HepG2 (cell line): Measurements from ENCODE around the gene FABP6. TPM values are rescaled to one million over a fixed set of nuclear protein-coding genes. Genes with fewer than 3 reads are reported as not detected.
A peak's percentile ranks its signal among the peaks of the same experiment; 100 is the strongest.

Experiments
- CHCHD3 ChIP-seq: sonication (generic); formaldehyde crosslinking; IDR thresholded peaks from 2 replicates; pipeline ENCODE4 v1.8.0; 2022; ENCODE audit warnings: mild to moderate bottlenecking, missing genetic modification reagents, moderate library complexity
- ETV5 ChIP-seq: IDR thresholded peaks from 2 replicates; pipeline ENCODE4 v1.6.1; 2018; ENCODE audit warnings: missing biosample characterization, missing genetic modification reagents, inconsistent platforms, borderline replicate concordance
- GLI4 ChIP-seq: sonication (generic); formaldehyde crosslinking; IDR thresholded peaks from 2 replicates; pipeline ENCODE4 v1.5.1; 2020; ENCODE audit warnings: missing genetic modification reagents, mild to moderate bottlenecking, moderate library complexity, borderline replicate concordance
- HDAC2 ChIP-seq: sonication (generic); formaldehyde crosslinking; IDR thresholded peaks from 2 replicates; pipeline ENCODE4 v1.4.0; 2020; ENCODE audit warnings: missing genetic modification reagents
- YY1 ChIP-seq: IDR thresholded peaks from 2 replicates; pipeline ENCODE4 v1.6.1; 2011; ENCODE audit warnings: low read length, low read depth, moderate library complexity, mild to moderate bottlenecking; ENCODE audit not compliant: insufficient read depth, insufficient replicate concordance
- ZNF337 ChIP-seq: sonication (generic); formaldehyde crosslinking; IDR thresholded peaks from 2 replicates; pipeline ENCODE4 v1.5.1; 2020; ENCODE audit warnings: missing genetic modification reagents, low read depth, mild to moderate bottlenecking, borderline replicate concordance
- ZNF776 ChIP-seq: sonication (generic); formaldehyde crosslinking; IDR thresholded peaks from 2 replicates; pipeline ENCODE4 v1.4.0; 2020; ENCODE audit warnings: mild to moderate bottlenecking, missing genetic modification reagents
- polyA plus RNA-seq, 8 experiments: library from polyadenylated mRNA; depleted of rRNA in 3 of 8; stranded (reverse) in 7 of 8; unstranded in 1 of 8; fragments of >200 nt; fragmentation: Illumina TruSeq in 4 of 8; extraction: Trizol in 4 of 8; gene quantifications; 2 replicates each; pipeline versions ENCODE4 v1.2.1 to v1.2.3, GENCODE V29; 2011 to 2016; ENCODE audit warnings: low read depth in 4 of 8, missing spikeins in 1 of 8, mixed read lengths in 1 of 8; ENCODE audit not compliant: insufficient read depth in 1 of 8
- total RNA-seq, 5 experiments: library from RNA; depleted of rRNA; stranded (reverse); fragments of >200 nt; fragmentation: Illumina TruSeq; extraction: Trizol; gene quantifications; 2 replicates each; pipeline ENCODE4 v1.2.3, GENCODE V29; 2016; ENCODE audit warnings: low read depth in 1 of 5
- TF ChIP-seq, protein P1 (sequence below): sonication (generic); formaldehyde crosslinking; IDR thresholded peaks from 2 replicates; pipeline ENCODE4 v1.4.0; 2020; ENCODE audit warnings: missing genetic modification reagents
- TF ChIP-seq, protein P2 (sequence below): sonication (generic); formaldehyde crosslinking; IDR thresholded peaks from 2 replicates; pipeline ENCODE4 v1.9.0; 2022; ENCODE audit warnings: missing genetic modification reagents, mild to moderate bottlenecking, borderline replicate concordance
- TF ChIP-seq, protein P3 (sequence below): sonication (generic); formaldehyde crosslinking; IDR thresholded peaks from 2 replicates; pipeline ENCODE4 v1.9.0; 2021; ENCODE audit warnings: missing genetic modification reagents, mild to moderate bottlenecking, borderline replicate concordance
- TF ChIP-seq, protein P4 (sequence below): sonication (generic); formaldehyde crosslinking; IDR thresholded peaks from 2 replicates; pipeline ENCODE4 v1.5.0; 2020; ENCODE audit warnings: missing genetic modification reagents
- TF ChIP-seq, protein P5 (sequence below): fragments of 450-650 bp; IDR thresholded peaks from 2 replicates; pipeline ENCODE4 v1.6.1; 2017; ENCODE audit warnings: mild to moderate bottlenecking
- TF ChIP-seq, protein P6 (sequence below): sonication (generic); formaldehyde crosslinking; conservative IDR thresholded peaks from 2 replicates; pipeline ENCODE4 v1.4.0; 2020; ENCODE audit warnings: missing genetic modification reagents
- TF ChIP-seq, protein P7 (sequence below): sonication (generic); formaldehyde crosslinking; IDR thresholded peaks from 2 replicates; pipeline ENCODE4 v1.4.0; 2020; ENCODE audit warnings: mild to moderate bottlenecking, missing genetic modification reagents

Gene FABP6
- total and polyA plus RNA-seq, 2 of the 13 experiments (the other 11 are each of a cell fraction or from before 2014, with no cell fraction given), result 0.13 TPM; not detected in 1

DNA sequence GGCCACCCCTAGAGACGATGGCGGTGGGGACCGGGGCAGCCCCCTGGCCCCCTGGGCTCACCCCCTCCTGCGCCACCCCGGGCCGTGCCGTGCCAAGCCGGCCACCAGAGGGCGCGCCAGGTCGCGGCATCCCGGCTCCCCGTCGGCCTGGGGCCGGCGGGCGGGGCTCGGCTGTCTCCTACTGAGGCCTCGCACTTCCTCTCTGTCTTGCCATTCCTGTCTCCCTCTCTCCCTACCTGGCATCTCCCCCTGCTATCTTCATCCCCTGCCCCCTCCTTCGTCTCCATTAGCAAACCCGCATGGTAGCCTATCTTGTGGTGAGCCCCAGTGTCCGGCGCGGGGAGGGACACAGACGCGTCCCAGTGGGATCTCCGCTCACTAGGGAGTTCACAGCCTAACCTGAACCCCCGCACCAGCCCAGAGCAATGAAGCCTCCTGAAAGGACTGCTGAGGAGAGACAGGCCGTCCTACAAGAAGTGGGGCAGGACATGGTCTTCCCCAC, 29.8 kb upstream of the FABP6 start (continued):
- no peak for TF ChIP-seq CHCHD3 (CRISPR knock-in tag)
- TF ChIP-seq ETV5 (CRISPR knock-in tag), result no peak
- TF ChIP-seq, protein P1, sequence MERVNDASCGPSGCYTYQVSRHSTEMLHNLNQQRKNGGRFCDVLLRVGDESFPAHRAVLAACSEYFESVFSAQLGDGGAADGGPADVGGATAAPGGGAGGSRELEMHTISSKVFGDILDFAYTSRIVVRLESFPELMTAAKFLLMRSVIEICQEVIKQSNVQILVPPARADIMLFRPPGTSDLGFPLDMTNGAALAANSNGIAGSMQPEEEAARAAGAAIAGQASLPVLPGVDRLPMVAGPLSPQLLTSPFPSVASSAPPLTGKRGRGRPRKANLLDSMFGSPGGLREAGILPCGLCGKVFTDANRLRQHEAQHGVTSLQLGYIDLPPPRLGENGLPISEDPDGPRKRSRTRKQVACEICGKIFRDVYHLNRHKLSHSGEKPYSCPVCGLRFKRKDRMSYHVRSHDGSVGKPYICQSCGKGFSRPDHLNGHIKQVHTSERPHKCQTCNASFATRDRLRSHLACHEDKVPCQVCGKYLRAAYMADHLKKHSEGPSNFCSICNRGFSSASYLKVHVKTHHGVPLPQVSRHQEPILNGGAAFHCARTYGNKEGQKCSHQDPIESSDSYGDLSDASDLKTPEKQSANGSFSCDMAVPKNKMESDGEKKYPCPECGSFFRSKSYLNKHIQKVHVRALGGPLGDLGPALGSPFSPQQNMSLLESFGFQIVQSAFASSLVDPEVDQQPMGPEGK (CRISPR knock-in tag), result peak; percentile 77
- peak; percentile 39 for TF ChIP-seq YY1
- TF ChIP-seq, protein P2, sequence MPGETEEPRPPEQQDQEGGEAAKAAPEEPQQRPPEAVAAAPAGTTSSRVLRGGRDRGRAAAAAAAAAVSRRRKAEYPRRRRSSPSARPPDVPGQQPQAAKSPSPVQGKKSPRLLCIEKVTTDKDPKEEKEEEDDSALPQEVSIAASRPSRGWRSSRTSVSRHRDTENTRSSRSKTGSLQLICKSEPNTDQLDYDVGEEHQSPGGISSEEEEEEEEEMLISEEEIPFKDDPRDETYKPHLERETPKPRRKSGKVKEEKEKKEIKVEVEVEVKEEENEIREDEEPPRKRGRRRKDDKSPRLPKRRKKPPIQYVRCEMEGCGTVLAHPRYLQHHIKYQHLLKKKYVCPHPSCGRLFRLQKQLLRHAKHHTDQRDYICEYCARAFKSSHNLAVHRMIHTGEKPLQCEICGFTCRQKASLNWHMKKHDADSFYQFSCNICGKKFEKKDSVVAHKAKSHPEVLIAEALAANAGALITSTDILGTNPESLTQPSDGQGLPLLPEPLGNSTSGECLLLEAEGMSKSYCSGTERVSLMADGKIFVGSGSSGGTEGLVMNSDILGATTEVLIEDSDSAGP (CRISPR knock-in tag), result peak; percentile 48; the same call in 1 of the 2 replicates
- TF ChIP-seq, protein P3, sequence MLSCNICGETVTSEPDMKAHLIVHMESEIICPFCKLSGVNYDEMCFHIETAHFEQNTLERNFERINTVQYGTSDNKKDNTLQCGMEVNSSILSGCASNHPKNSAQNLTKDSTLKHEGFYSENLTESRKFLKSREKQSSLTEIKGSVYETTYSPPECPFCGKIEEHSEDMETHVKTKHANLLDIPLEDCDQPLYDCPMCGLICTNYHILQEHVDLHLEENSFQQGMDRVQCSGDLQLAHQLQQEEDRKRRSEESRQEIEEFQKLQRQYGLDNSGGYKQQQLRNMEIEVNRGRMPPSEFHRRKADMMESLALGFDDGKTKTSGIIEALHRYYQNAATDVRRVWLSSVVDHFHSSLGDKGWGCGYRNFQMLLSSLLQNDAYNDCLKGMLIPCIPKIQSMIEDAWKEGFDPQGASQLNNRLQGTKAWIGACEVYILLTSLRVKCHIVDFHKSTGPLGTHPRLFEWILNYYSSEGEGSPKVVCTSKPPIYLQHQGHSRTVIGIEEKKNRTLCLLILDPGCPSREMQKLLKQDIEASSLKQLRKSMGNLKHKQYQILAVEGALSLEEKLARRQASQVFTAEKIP (CRISPR knock-in tag), result no peak
- TF ChIP-seq, protein P4, sequence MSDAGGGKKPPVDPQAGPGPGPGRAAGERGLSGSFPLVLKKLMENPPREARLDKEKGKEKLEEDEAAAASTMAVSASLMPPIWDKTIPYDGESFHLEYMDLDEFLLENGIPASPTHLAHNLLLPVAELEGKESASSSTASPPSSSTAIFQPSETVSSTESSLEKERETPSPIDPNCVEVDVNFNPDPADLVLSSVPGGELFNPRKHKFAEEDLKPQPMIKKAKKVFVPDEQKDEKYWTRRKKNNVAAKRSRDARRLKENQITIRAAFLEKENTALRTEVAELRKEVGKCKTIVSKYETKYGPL, result no peak
- TF ChIP-seq, protein P5, sequence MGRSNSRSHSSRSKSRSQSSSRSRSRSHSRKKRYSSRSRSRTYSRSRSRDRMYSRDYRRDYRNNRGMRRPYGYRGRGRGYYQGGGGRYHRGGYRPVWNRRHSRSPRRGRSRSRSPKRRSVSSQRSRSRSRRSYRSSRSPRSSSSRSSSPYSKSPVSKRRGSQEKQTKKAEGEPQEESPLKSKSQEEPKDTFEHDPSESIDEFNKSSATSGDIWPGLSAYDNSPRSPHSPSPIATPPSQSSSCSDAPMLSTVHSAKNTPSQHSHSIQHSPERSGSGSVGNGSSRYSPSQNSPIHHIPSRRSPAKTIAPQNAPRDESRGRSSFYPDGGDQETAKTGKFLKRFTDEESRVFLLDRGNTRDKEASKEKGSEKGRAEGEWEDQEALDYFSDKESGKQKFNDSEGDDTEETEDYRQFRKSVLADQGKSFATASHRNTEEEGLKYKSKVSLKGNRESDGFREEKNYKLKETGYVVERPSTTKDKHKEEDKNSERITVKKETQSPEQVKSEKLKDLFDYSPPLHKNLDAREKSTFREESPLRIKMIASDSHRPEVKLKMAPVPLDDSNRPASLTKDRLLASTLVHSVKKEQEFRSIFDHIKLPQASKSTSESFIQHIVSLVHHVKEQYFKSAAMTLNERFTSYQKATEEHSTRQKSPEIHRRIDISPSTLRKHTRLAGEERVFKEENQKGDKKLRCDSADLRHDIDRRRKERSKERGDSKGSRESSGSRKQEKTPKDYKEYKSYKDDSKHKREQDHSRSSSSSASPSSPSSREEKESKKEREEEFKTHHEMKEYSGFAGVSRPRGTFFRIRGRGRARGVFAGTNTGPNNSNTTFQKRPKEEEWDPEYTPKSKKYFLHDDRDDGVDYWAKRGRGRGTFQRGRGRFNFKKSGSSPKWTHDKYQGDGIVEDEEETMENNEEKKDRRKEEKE, result no peak
- TF ChIP-seq, protein P6, sequence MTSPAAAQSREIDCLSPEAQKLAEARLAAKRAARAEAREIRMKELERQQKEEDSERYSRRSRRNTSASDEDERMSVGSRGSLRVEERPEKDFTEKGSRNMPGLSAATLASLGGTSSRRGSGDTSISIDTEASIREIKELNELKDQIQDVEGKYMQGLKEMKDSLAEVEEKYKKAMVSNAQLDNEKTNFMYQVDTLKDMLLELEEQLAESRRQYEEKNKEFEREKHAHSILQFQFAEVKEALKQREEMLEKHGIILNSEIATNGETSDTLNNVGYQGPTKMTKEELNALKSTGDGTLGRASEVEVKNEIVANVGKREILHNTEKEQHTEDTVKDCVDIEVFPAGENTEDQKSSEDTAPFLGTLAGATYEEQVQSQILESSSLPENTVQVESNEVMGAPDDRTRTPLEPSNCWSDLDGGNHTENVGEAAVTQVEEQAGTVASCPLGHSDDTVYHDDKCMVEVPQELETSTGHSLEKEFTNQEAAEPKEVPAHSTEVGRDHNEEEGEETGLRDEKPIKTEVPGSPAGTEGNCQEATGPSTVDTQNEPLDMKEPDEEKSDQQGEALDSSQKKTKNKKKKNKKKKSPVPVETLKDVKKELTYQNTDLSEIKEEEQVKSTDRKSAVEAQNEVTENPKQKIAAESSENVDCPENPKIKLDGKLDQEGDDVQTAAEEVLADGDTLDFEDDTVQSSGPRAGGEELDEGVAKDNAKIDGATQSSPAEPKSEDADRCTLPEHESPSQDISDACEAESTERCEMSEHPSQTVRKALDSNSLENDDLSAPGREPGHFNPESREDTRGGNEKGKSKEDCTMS (CRISPR knock-in tag), result no peak
- TF ChIP-seq GLI4 (CRISPR knock-in tag), result no peak
- TF ChIP-seq HDAC2, result no peak
- TF ChIP-seq, protein P7, sequence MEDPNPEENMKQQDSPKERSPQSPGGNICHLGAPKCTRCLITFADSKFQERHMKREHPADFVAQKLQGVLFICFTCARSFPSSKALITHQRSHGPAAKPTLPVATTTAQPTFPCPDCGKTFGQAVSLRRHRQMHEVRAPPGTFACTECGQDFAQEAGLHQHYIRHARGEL (CRISPR knock-in tag), result no peak
- no peak for TF ChIP-seq ZNF337 (CRISPR knock-in tag)
- TF ChIP-seq ZNF776, result no peak
